ENCODE results near the gene WNK2.
A peak's percentile ranks its signal among the peaks of the same experiment; 100 is the strongest.

Gene WNK2

DNA sequence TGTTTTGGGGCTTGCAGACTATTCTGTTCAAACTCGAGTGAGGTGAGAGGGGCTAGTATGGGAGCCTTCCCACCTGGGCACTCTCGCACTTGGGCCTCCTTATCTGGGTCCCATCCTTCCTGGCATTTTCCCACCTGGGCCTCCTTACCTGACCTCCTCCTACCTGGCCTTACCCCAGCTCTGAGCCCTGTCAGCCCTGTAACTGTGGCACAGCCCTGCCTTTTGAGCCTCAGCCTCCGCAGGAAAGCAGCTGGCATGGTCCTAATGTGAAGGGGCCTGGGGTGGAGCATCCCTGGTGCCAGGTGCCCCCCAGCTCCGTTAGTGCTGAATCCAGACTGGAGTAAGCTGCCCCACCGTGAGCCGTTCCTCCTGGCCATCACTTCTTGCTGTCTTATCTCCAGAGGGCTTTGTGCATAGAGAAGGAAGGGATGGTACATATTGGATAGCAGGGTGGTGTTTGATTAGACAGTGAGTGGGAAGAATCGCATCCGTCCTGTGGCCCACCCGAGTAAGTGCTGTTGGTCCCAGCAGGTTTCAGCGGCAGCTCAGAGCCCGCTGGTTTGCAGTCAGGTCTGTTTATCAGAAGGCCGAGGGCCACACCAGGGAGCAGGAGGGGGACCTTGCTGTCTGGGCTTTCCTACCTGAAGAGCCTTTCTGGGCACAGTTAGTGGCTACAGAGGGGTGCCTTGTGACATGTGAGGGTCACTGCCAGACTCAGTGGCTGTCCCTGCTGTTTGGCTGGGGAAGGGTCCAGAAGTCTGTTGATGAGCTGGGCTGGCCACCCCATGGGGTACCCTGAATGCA lies 76.5 kb downstream of the WNK2 start:
- DNase-seq (ENCODE audit: insufficient read length, low spot score) (no peak), FAIRE-seq (no peak)
- TF ChIP-seq, protein P1, sequence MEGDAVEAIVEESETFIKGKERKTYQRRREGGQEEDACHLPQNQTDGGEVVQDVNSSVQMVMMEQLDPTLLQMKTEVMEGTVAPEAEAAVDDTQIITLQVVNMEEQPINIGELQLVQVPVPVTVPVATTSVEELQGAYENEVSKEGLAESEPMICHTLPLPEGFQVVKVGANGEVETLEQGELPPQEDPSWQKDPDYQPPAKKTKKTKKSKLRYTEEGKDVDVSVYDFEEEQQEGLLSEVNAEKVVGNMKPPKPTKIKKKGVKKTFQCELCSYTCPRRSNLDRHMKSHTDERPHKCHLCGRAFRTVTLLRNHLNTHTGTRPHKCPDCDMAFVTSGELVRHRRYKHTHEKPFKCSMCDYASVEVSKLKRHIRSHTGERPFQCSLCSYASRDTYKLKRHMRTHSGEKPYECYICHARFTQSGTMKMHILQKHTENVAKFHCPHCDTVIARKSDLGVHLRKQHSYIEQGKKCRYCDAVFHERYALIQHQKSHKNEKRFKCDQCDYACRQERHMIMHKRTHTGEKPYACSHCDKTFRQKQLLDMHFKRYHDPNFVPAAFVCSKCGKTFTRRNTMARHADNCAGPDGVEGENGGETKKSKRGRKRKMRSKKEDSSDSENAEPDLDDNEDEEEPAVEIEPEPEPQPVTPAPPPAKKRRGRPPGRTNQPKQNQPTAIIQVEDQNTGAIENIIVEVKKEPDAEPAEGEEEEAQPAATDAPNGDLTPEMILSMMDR (IDR thresholded peaks at IDR 0.05; ENCODE audit: insufficient read depth, missing control alignments): no peak

DNA sequence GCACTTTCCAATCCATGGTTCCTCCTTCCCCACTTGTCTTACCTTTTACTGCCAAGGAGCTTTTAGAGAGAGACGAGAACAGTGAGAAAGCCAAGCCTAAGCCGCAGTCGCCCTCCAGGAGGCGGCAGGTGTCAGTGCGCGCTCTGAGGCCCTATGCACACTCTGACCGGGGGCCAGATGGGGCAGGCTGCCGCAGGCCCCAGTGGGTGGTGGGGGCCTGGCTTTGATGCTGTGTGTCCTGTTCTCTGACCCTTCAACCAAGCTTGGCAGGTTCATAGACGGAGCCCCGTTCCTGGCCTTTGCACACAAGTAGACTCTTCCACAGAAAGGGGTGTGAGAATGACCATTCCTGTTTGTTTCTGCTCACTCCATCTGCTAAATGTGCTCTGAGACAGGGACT lies 77.3 kb downstream of the WNK2 start:
- no peak for FAIRE-seq
- DNase-seq (ENCODE audit: insufficient read length, low spot score): no peak
- TF ChIP-seq, protein P1 (IDR thresholded peaks at IDR 0.05; ENCODE audit: insufficient read depth, missing control alignments): peak; percentile 7

- DNase-seq (ENCODE audit: insufficient read length, low spot score) (no peak), FAIRE-seq (no peak)
- TF ChIP-seq, protein P1 (IDR thresholded peaks at IDR 0.05; ENCODE audit: insufficient read depth, missing control alignments): no peak
These were observed 78.0 kb downstream of the WNK2 start for GRCh38 chr9:93261735-93262523.

DNA sequence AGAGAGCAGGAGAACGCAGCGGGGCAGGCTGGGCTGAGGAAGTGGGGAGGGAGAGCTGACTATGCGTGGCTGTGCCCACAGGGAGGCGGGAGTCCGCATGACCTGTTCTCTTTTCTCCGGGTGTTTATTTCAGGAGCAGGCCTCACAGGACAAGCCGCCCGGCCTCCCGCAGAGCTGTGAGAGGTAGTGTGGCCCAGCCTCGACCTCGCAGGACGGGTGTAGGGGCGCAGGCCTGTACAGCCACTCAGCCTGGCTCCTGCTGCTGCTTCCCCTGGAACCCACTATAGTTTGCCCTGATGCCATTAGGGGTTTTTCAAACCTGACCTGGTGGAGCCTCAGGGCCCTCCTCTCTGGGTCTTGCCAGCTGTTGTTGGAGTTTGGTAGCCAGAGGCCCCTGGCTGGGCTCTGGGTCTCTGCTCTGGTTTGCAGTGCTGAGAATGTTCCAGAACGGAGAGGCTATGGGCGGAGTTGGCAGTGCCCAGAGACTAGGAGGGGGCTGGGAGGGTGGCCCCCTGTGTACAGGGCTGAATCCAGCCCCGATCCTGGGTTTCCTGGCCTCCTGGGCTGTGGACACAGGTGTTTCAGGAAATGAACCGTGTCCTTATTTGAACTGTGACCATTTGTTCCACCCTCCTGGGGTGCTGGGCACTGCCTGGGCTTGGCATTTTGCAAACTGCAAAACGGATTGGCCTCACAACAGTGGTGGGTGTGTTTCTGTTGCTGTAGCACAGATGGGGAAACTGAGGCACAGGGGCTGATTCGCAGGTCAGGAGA lies 78.8 kb downstream of the WNK2 start:
- FAIRE-seq: no peak
- TF ChIP-seq, protein P1 (IDR thresholded peaks at IDR 0.05; ENCODE audit: insufficient read depth, missing control alignments): no peak
- no peak for DNase-seq (ENCODE audit: insufficient read length, low spot score)

DNA sequence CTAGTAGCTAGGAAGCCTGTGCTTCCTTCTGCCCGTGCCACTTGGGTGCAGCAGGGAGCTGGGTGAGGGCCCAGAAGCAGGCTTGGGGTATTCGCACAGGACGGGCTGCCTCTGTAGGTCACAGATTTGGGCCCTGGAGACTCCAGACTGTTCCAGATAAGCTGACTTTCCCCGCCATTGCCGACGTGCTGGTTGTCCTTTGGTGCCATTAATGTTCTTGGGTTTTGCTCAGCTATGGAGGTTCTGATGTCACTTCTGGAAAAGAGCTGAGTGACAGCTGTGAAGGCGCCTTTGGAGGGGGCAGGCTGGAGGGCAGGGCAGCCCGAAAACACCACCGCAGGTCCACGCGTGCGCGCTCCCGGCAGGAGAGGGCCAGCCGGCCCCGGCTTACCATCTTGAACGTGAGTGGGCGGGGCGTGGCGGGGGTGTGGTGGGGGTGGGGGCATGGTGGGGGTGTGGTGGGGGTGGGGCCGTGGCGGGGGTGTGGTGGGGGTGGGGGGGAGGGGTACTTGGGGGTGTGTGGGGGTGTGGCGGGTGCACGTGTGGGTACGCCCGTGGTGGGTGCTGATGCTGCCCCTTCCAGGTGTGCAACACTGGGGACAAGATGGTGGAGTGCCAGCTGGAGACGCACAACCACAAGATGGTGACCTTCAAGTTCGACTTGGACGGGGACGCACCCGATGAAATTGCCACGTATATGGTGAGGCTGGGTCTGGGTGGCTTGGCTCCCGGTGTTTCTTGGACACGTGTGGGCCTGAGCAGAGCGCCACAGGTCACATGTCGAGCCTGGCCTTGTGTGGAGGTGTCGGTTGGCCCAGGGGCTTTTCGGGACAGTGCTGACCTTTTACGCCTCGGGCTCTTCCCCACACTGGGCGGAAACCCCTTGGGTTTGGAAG lies 79.6 kb downstream of the WNK2 start:
- DNase-seq (ENCODE audit: insufficient read length, low spot score) (no peak), FAIRE-seq (no peak)
- TF ChIP-seq, protein P1 (IDR thresholded peaks at IDR 0.05; ENCODE audit: insufficient read depth, missing control alignments): no peak

- FAIRE-seq: no peak
- TF ChIP-seq, protein P1 (IDR thresholded peaks at IDR 0.05; ENCODE audit: insufficient read depth, missing control alignments): no peak
- no peak for DNase-seq (ENCODE audit: insufficient read length, low spot score)
These were observed 80.6 kb downstream of the WNK2 start for GRCh38 chr9:93264338-93265125.
